Stomach (tissue), 4 donors: ENCODE results near the gene AFF1.

Experiments
- CTCF ChIP-seq, 7 experiments: fragments of 450-650 bp in 4 of 7; fragments of 200-600 bp in 3 of 7; sonication (generic) in 3 of 7; IDR thresholded peaks; one replicate each; pipeline ENCODE4 v1.5.1; 2016 to 2019; ENCODE audit warnings: antibody characterized with exemption in 7 of 7, control low read depth in 2 of 7, mild to moderate bottlenecking in 1 of 7
- POLR2A ChIP-seq, 4 donors: fragments of 450-650 bp; IDR thresholded peaks; one replicate each; pipeline ENCODE4 v1.6.1; 2016; ENCODE audit warnings: antibody characterized with exemption in 4 of 4, control low read depth in 2 of 4, mild to moderate bottlenecking in 1 of 4, moderate library complexity in 1 of 4
- POLR2AphosphoS5 ChIP-seq, 3 donors: sonication (generic); formaldehyde crosslinking; IDR thresholded peaks; one replicate each; pipeline ENCODE4 v1.6.1; 2016; ENCODE audit warnings: antibody characterized with exemption in 3 of 3

- TF ChIP-seq POLR2A (IDR thresholded peaks at IDR 0.05) (no peak), POLR2AphosphoS5 (IDR thresholded peaks at IDR 0.05) (no peak), CTCF (IDR thresholded peaks at IDR 0.05) (no peak)
Measured at GRCh38 chr4:86975927-86976326, 41.1 kb downstream of the AFF1 start.
